Hepatocyte (in vitro differentiated cells): ENCODE results near the gene ADGRG6. TPM values are rescaled to one million over a fixed set of nuclear protein-coding genes. Genes with fewer than 3 reads are reported as not detected.
A peak's percentile ranks its signal among the peaks of the same experiment; 100 is the strongest.

Experiments used
- DNase-seq: peaks from one replicate; pipeline ENCODE4 v3.0.0-alpha.2; 2016; ENCODE audit warnings: low spot score
- H2AFZ ChIP-seq: fragments of 200-600 bp; sonication (generic); 2 replicates; pipeline ENCODE4 v1.6.0; 2016; ENCODE audit warnings: antibody characterized with exemption, mild to moderate bottlenecking
- H3K27ac ChIP-seq: fragments of 200-600 bp; sonication (generic); 2 replicates; pipeline ENCODE4 v1.5.1; 2016; ENCODE audit warnings: mild to moderate bottlenecking
- H3K27me3 ChIP-seq: fragments of 200-600 bp; sonication (generic); 2 replicates; pipeline ENCODE4 v1.6.1; 2016
- H3K36me3 ChIP-seq: fragments of 200-600 bp; sonication (generic); replicated peaks from 2 replicates; pipeline ENCODE4 v1.5.1; 2016; ENCODE audit warnings: low read depth; ENCODE audit not compliant: insufficient read depth
- H3K4me1 ChIP-seq: fragments of 200-600 bp; sonication (generic); 2 replicates; pipeline ENCODE4 v1.5.1; 2016; ENCODE audit warnings: mild to moderate bottlenecking, moderate library complexity; ENCODE audit not compliant: insufficient read depth
- H3K4me2 ChIP-seq: fragments of 200-600 bp; sonication (generic); 2 replicates; pipeline ENCODE4 v1.6.0; 2016
- H3K4me3 ChIP-seq: fragments of 200-600 bp; sonication (generic); 2 replicates; pipeline ENCODE4 v1.5.1; 2016; ENCODE audit warnings: mild to moderate bottlenecking
- H3K79me2 ChIP-seq: fragments of 200-600 bp; sonication (generic); 2 replicates; pipeline ENCODE4 v1.6.0; 2017; ENCODE audit warnings: mild to moderate bottlenecking
- H3K9me2 ChIP-seq: fragments of 200-600 bp; sonication (generic); replicated peaks from 2 replicates; pipeline ENCODE4 v1.6.0; 2017; ENCODE audit warnings: mild to moderate bottlenecking; ENCODE audit not compliant: insufficient read depth
- H3K9me3 ChIP-seq: fragments of 200-600 bp; sonication (generic); 2 replicates; pipeline ENCODE4 v1.5.1; 2016; ENCODE audit warnings: low read depth, mild to moderate bottlenecking
- H4K20me1 ChIP-seq: fragments of 200-600 bp; sonication (generic); 2 replicates; pipeline ENCODE4 v1.6.0; 2016; ENCODE audit warnings: mild to moderate bottlenecking; ENCODE audit not compliant: insufficient read depth, poor library complexity, severe bottlenecking
- CTCF ChIP-seq: fragments of 200-600 bp; sonication (generic); IDR thresholded peaks from 2 replicates; pipeline ENCODE4 v1.5.1; 2016; ENCODE audit warnings: antibody characterized with exemption, mild to moderate bottlenecking; ENCODE audit not compliant: poor library complexity
- EZH2 ChIP-seq: fragments of 200-600 bp; sonication (generic); IDR thresholded peaks from 2 replicates; pipeline ENCODE4 v1.6.1; 2016; ENCODE audit warnings: antibody characterized with exemption, mild to moderate bottlenecking, borderline replicate concordance
- EZH2phosphoT487 ChIP-seq: fragments of 200-600 bp; sonication (generic); IDR thresholded peaks from one replicate; pipeline ENCODE4 v1.6.1; 2018; ENCODE audit warnings: antibody characterized with exemption, mild to moderate bottlenecking, low read depth, moderate library complexity; ENCODE audit not compliant: unreplicated experiment, severe bottlenecking
- WGBS: methylation state at CpG from one replicate; pipeline ENCODE4 v1.1.6; 2016; ENCODE audit warnings: low lambda C conversion rate; ENCODE audit errors: missing lambda C conversion rate; 5-methylcytosine and 5-hydroxymethylcytosine counted together
- polyA plus RNA-seq: library from polyadenylated mRNA; unstranded; fragments of >200 nt; fragmentation: Nextera tagmentation; extraction: Ambion mirVana; gene quantifications from 2 replicates; pipeline ENCODE4 v1.2.1, GENCODE V29; 2016
- total RNA-seq: library from RNA; depleted of rRNA; stranded (reverse); fragments of >200 nt; gene quantifications from 2 replicates; pipeline ENCODE4 v1.2.3, GENCODE V29; 2014

ADGRG6 gene
- total and polyA plus RNA-seq, 2 experiments from 2014 or later: 13.9 to 92.0 TPM

- 94% methylated on average over 3 of the region's 3 CpGs for WGBS
These were observed 102.9 kb downstream of the ADGRG6 start for GRCh38 chr6:142404751-142405150.

GRCh38 chr6:142406131-142406530, 104.3 kb downstream of the ADGRG6 start:
- no peaks in the 10 kb centered on the region for H3K27me3 ChIP-seq
- no peaks in the 10 kb centered on the region for H4K20me1 ChIP-seq
- no peaks in the 10 kb centered on the region for H3K9me2 ChIP-seq
- no peak for TF ChIP-seq EZH2
- no peak for TF ChIP-seq EZH2phosphoT487
- WGBS: 48% methylated on average over 3 of the region's 3 CpGs
- peak overlapping the region; percentile 7 for H3K4me2 ChIP-seq
- H3K27ac ChIP-seq: no peak overlapping the region
- H2AFZ ChIP-seq: no peak overlapping the region
- no peaks in the 10 kb centered on the region for H3K9me3 ChIP-seq
- no peaks in the 10 kb centered on the region for H3K36me3 ChIP-seq
- H3K4me1 ChIP-seq: peaks cover 23% of the 10 kb centered on the region
- no peak overlapping the region for H3K4me3 ChIP-seq
- no peak for DNase-seq
- H3K79me2 ChIP-seq: no peaks in the 10 kb centered on the region

More at GRCh38 chr6:142404751-142405150, 102.9 kb downstream of the ADGRG6 start:
- no peaks in the 10 kb centered on the region for H3K79me2 ChIP-seq
- peak overlapping the region; percentile 7 for H3K4me2 ChIP-seq
- no peaks in the 10 kb centered on the region for H4K20me1 ChIP-seq
- H3K9me2 ChIP-seq: no peaks in the 10 kb centered on the region
- H3K4me1 ChIP-seq: peaks cover 23% of the 10 kb centered on the region
- H3K27ac ChIP-seq: peak overlapping the region; percentile 65
- H3K9me3 ChIP-seq: no peaks in the 10 kb centered on the region
- no peaks in the 10 kb centered on the region for H3K27me3 ChIP-seq
- no peak for TF ChIP-seq EZH2
- no peak for TF ChIP-seq CTCF
- no peak for TF ChIP-seq EZH2phosphoT487
- H3K36me3 ChIP-seq: no peaks in the 10 kb centered on the region
- H2AFZ ChIP-seq: no peak overlapping the region
- no peak overlapping the region for H3K4me3 ChIP-seq
- DNase-seq: no peak

GRCh38 chr6:142407685-142408273, 106.0 kb downstream of the ADGRG6 start:
- 90% methylated on average over 3 of the region's 3 CpGs for WGBS

More at GRCh38 chr6:142407685-142408273, 106.0 kb downstream of the ADGRG6 start:
- Histone ChIP-seq H3K9me3 (no peaks in the 10 kb centered on the region), H4K20me1 (no peaks in the 10 kb centered on the region), H3K4me1 (peaks cover 23% of the 10 kb centered on the region), H3K27ac (peak overlapping the region; percentile 29), H3K36me3 (no peaks in the 10 kb centered on the region), H3K4me2 (no peak overlapping the region), H2AFZ (no peak overlapping the region), H3K9me2 (no peaks in the 10 kb centered on the region), H3K4me3 (no peak overlapping the region), H3K79me2 (no peaks in the 10 kb centered on the region), H3K27me3 (no peaks in the 10 kb centered on the region)
- no peak for DNase-seq
- TF ChIP-seq EZH2 (no peak), EZH2phosphoT487 (no peak), CTCF (no peak)
